ENCODE measurements around the gene CHAD.

DNA sequence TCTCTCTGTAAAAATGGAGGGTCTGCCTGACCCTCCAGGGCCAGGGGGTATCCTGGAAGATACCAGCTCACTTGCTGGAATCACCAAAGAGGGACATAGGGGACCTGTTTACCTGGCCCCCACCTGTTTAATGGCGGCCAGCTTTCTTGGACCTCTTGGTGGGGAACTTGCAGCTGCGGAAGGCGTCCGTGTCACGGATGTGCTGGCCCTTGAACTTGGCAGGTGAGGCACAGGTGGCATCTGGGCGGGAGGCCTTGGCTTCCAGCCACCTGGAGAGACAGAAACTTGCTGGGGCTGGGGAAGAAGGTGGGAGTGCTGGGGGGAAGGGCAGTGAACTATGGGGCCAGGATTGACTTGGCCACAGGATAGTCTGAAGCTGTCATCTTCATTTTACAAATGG is 3.5 kb downstream of the CHAD start:
- TF ChIP-seq, protein P1, sequence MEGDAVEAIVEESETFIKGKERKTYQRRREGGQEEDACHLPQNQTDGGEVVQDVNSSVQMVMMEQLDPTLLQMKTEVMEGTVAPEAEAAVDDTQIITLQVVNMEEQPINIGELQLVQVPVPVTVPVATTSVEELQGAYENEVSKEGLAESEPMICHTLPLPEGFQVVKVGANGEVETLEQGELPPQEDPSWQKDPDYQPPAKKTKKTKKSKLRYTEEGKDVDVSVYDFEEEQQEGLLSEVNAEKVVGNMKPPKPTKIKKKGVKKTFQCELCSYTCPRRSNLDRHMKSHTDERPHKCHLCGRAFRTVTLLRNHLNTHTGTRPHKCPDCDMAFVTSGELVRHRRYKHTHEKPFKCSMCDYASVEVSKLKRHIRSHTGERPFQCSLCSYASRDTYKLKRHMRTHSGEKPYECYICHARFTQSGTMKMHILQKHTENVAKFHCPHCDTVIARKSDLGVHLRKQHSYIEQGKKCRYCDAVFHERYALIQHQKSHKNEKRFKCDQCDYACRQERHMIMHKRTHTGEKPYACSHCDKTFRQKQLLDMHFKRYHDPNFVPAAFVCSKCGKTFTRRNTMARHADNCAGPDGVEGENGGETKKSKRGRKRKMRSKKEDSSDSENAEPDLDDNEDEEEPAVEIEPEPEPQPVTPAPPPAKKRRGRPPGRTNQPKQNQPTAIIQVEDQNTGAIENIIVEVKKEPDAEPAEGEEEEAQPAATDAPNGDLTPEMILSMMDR (IDR thresholded peaks at IDR 0.05), result no peak
- no peak for TF ChIP-seq POLR2A (IDR thresholded peaks at IDR 0.05)

Data from testis (tissue), 2 donors.